Left cardiac atrium (tissue), 4 donors: ENCODE data around the gene LYPD1. TPM values are rescaled to one million over a fixed set of nuclear protein-coding genes. Genes with fewer than 3 reads are reported as not detected.

ENCODE experiments used
- ATAC-seq, 2 donors: fragments of 200-7000 bp; cut with Tn5 transposase; one replicate each; pipeline ENCODE4 v1.9.1; 2020; ENCODE audit warnings: mild to moderate bottlenecking in 2 of 2, moderate library complexity in 2 of 2
- DNase-seq: peaks from one replicate; pipeline ENCODE4 v3.0.0-alpha.2; 2020
- intact Hi-C, 2 donors: fragments of 100-400 bp; cut with DNase I; formaldehyde crosslinking; loops; one replicate each; pipeline versions ENCODE4 v1.14.1 to v1.15.1; 2022 to 2023
- total RNA-seq, 2 donors: library from RNA; stranded (reverse); fragmentation: NEBNext Ultra II Directional; extraction: Animal tissue kit (Norgen Biotek cat#: 25700); gene quantifications; one replicate each; pipeline ENCODE4 v1.2.1, GENCODE V29; 2021
- donor health status: DM: no; HTN: yes; CAD: no.
- donor health status: DM: no; HTN: yes; CAD: no; lungs with severe emphysema.
- donor health status: DM: yes; HTN: yes; CAD: no.
- donor health status: Dilated cardiomyopathy.

Gene LYPD1
- total RNA-seq, 2 donors from 2014 or later, result 0.34 to 0.35 TPM

DNA sequence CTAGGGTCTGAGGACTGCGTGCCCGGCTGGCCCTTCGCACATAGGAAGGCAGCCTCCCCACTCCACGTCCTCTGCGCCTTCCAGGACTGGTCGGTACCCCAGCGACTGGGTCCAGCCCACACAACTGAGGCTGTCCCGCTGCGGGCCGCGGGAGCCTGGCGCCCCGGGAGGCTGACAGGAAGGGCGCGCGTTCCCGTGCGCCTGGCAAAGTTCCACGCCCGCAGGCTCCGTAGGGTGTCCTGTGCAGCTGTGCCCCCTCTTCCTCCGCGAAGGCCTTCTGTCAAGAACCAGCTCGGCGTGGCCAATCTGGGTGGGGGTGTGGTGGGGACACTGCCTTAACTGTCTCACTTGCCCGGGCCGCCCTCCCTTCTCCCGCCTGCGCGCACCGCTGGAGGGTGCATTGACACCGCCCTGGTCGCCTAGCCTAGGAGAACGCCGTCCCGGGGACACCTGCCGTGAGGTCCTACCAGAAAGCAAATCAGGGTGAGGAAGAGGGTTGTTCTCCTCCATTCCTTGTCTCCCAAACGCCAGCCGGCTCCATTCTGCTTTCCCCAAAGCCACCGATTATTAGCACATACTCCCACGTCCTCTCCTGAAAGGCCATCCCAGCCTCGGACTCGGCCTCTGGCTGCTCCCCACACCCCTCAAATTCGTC is 618 bp upstream of the LYPD1 start:
- intact Hi-C loops, result no loop called here
- DNase-seq, result peak; percentile 29
- ATAC-seq, result peak; percentile 45 to 72

DNA sequence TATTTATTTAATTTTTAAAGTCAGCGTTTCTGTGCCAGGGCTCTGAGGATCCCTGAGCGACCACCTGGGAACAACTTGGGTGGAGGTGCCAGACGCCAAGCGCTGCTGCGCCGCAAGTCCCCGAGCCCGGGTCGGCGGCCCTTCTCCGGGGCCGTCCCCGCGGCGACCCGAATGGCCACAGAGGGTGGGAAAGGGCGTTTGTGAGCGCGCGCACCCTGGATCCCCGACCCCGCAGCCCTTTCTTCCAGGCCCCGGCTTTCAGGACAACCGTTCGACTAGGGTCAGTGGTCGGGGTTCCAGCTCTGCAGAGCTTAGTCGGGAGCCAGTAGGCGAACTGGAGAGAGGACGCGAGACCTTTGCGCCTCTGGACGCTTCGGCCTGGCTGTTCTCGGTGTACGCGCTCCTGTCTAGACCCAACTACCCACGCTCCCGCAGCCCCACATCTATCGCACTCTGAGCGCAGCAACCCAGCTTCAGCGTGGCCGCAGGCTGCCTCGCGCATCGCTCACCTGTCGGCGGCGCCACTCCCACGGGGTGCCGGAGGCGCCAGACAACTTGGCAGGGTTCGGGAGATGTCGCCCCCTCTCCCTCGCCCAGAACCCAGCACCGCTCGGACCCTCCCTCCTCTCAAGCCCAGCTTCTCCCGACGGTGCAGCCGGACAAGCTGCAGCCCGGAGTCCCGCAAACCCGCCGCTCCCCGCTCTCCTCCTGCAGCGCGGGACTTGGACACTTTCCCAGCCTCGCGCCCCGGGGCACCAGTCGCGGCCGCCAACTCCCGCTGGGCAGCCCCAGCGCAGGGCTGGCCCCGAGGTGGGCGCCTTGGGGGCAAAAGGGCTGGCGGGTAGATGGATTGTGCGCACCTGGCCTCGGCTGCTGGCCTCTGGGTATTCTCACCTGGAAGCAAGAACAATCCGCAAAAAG is 758 bp downstream of the LYPD1 start:
- intact Hi-C loops, result loop anchor here in 1 of 2 donors (10.0 kb wide), 1 partner anchor 506 kb away; no protein-coding TSS in a partner anchor
- ATAC-seq, result peak; percentile 25 to 30
- DNase-seq, result no peak

DNA sequence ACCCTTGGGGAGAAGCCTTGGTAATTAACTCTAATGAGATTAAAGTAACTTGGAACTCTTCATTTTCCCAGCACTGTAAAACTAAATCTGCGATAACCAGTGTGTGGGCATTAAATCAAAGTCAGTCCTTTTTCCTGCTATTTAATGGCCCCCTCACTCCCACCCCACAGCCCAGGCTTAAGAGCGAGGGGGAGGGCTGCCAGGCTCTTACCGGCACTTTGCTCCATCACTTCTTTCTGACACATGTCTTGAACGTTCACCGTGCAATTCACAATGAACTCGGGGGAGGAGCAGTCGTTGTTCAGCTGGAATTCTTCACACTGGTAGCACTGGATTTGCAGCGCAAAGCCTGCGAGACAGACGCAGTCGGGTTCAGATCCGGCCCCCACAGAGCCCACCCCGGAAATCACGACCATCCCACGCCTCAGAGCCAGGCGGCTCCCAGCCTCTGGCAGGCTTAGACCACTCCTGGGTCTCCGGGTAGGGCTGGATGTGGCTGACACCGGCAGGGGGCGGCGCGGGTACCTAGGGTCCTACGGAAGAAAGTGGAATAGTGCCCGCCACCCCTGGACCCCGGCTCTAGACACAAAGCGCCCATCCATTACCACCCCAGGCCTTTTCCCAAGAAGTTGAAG is 1.7 kb downstream of the LYPD1 start:
- ATAC-seq, result no peak
- no peak for DNase-seq
- intact Hi-C loops, result loop anchor here in 1 of 2 donors (10.0 kb wide), 1 partner anchor 506 kb away; no protein-coding TSS in a partner anchor

DNA sequence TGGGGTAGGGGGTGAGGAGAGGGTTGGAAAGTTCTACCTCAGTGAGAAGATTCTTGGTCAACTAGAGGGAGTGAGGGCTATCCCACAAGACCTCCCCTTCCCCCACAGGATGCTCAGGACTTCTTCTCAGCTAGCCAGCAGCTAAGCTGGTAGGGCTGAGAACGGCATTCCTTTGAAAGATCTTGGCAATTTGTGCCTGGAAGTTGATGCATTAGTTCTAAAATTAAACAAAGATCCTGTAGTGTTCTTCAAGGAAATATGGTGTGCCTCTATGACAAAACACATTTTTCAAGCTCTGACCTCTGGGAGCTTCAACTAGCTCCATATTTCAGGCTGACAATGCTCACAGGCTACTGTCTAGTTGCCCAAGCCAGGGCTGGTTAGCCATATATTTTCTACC is 2.3 kb downstream of the LYPD1 start:
- no peak for ATAC-seq
- intact Hi-C loops, result loop anchor here in 1 of 2 donors (10.0 kb wide), 1 partner anchor 507 kb away; no protein-coding TSS in a partner anchor

DNA sequence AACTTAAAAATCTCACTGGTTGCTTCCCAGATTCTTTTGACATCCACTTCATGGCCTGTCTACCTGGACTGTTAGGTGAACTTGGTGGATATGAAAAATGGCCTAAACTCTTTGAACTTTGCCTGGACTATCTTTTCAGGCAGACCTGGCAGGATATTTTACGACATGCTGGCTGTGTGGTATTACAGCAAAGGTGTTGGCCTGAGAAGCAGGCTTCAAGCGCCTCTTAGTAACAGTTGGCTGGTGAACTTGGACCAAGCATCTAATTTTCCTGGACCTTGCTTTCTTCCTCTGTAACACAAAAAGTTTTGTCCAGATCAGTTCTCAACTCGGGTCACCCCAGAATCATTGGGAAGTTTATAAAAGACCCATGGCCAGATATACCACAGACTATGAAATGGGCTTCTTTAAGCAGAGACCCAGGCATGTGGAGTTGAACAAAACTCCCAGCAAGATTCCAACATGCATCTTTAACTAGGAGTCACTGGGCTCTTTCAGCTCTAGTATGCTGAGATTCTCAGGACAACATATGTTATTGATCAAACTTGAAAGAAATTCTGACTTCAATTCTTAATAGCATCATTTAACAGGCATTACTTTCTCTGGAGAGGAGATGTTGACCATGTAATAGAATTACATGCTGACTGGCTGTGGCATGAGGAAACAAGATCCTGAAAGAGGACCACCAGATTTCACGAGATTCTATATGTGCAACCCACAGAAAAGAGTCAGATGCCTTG is 4.4 kb downstream of the LYPD1 start:
- DNase-seq (no peak), ATAC-seq (no peak)
- intact Hi-C loops, result loop anchor here in 1 of 2 donors (10.0 kb wide), 1 partner anchor 509 kb away; no protein-coding TSS in a partner anchor

More for the DNA sequence above, 2.3 kb downstream of the LYPD1 start:
- DNase-seq, result no peak

DNA sequence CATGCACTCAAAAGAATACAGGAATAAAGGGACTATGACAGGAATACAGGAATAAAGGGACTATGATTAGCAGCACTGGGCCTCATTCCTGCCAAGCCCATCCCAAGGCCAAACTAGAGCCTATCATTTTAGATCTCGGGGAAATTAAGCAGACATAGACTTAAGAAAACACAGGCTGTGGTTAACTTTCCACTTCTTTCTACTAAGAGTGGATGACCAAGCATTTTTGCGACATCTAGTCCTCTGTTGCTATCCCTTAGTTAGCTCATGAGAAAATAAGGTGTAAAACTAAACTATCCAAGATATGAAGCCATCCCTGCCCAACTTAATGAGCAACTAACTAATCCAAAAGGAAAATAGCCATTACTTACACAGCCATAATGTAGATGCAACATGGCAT is 5.9 kb downstream of the LYPD1 start:
- no peak for DNase-seq
- intact Hi-C loops, result loop anchor here in 1 of 2 donors (10.0 kb wide), 1 partner anchor 511 kb away; no protein-coding TSS in a partner anchor
- no peak for ATAC-seq

DNA sequence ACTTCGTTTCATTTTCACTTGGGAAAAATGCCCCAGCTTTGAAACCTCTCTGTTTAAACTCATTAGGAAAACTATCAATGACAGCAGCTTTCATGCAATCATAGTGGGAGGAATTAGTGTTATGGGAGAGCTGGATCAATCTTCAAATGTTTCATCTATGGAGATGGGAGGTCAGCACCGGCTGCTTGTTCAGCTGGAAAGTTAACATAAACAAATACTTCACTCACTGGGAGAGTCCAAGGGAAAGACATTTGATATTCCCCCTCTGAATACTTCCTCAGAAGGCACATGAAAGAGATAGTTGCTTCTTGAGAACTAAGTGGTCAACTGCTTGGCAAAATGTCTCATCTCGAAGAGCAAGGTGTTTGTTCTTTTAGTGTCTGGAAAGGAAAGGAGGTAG is 7.3 kb downstream of the LYPD1 start:
- no peak for DNase-seq
- intact Hi-C loops, result loop anchor here in 1 of 2 donors (10.0 kb wide), 1 partner anchor 512 kb away; no protein-coding TSS in a partner anchor
- no peak for ATAC-seq

DNA sequence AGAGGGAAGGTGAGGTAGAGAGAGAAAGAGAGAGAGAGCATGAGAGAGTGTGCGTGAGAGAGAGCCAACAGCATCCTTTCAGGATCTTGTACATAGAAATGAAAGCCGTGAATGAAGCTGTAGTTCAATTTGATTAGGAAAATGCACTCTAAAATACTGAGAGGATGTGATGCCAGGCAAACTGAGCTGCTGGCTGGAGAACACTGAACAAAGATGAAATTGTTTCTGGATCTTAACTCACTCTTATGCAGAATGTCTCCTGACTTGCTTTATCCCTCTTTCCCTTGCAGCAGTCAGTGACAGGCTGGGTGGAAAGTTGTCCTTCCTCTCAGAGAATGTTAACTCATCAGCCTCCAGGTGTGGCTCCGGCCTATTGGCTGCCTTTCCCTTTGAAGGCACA is 10.7 kb downstream of the LYPD1 start:
- DNase-seq, result no peak
- intact Hi-C loops, result no loop called here
- no peak for ATAC-seq

DNA sequence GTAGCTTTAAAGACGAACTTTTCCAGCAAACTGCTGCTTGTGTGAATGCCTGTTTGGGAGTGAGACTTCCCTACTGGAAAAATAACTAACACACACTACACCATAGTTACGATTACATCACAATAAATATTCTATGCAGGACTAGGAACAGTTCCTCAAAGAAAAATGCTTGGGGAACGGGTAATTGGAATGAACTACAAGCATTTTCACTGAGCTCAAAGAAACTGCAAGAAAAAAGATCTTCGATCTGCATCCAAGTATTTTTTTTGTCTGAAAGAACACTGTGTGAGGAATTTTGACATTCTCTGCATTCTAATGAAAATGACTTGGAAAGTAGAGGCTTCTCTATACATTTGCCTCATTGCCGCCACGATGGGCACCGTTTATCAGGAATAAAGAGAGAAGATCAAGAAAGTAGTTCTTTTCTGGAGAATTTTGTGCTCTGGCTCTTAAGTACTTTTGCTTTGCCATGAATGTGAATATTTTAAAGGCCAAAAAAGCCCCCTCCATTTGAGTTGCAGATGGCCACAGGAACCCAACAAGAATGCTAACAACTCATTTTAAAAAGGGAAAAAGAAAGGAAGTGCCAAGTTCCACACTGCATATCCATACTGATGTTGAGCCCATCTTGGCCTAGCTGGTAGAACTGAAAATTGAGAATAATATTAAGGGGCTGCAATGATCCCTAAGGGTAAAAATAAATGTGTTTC is 13.6 kb downstream of the LYPD1 start:
- DNase-seq (no peak), ATAC-seq (no peak)
- intact Hi-C loops, result no loop called here

DNA sequence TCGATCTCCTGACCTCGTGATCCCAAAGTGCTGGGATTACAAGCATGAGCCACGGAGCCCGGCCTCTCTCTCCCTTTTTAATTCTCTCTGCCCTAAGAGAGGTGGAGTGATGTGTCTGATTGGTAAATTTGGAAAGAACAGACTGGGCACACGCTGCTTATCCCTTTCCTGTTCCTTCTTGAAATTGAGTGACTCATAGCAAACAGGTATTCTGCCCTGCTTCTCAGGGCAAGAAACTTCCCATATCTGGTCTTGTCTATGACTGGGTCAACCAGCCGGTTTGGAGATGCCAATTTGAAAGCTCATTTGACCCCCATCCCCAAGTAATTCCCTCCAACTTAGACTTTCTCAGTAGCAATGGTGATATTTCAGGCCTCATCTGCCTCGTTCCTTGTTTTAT is 15.0 kb downstream of the LYPD1 start:
- DNase-seq (no peak), ATAC-seq (no peak)
- intact Hi-C loops, result no loop called here

DNA sequence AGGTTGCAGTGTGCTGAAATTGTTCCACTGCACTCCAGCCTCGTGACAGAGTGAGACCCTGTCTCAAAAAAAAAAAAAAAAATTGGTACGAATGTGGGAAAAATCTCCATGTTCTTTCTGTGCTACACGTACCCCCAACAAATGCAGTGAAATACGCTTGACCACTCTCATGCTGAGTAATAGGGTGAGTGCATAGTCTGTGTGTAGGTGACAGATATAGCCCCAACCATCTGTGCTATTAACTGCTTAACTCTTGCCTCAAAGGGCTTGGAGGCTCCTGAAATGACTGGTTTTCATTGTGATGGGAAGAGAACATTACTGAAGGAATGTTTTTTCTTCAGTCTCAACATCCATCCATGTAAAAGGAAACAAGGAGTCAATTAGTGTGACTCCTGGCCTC is 15.7 kb downstream of the LYPD1 start:
- DNase-seq, result no peak
- intact Hi-C loops, result no loop called here
- no peak for ATAC-seq

DNA sequence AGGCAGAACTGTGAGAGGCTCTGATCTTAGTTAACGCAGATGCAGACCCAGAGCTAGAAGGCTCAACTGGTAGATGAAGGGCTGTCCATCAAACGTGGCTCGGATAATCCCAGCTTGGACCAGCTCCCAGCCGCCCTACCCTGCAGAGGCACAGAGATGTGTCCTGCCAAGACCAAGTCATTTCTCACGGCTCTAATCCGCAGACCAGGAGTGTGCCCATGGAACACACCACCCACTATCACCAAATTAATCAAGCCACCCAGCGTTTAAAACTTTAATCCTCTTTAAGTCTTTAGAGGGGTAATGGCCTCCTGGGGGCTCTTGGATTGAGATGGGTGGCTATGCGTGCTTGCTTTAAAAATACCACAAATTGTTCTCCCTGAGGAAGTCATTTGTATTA is 17.5 kb downstream of the LYPD1 start:
- peak in 1 of 2 donors; percentile 77 for ATAC-seq
- no peak for DNase-seq
- intact Hi-C loops, result no loop called here

DNA sequence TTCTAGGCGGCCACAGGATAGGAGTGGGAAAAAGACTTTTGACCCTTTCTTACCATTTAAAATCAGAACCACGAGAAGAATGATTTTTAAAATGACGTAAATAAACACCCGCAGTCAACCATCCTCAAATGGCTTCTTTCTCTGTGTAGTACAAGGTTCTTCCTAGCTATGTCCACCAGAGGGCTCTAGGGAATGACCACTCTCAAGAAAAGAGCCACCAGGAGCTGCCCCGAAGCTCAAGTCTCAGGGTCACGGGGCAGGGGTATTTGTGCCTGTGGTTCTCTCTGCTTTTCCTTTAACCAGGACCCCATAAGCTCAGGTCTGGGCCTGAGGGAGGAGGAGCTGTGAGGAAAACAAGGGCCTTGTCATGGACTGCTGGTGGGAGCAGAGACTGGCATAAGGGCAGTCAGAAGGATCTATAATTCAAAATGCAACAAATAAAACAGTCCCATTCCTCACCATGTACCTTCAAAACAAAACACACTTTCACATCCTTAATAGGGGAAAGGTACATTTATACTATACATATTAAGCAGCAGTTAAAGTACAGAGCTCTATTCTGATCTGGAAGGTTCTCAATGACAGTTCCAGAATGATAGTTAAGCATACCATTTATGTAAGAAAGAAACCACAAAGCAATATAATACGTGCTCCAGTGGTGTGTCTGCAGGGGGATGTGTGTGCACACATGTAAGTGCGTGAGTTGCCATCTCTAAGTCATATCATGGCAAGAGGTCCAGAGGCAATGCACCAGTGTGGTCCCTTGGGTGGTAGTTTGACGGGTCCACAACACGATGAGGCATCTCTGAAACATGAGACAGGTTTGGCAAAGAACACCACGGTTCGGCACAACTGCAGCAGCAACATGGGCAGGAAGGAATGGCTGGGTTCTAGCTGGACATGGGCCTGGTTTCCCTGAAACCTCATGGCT is 18.6 kb downstream of the LYPD1 start:
- DNase-seq (no peak), ATAC-seq (peak in 1 of 2 donors; percentile 57)

DNA sequence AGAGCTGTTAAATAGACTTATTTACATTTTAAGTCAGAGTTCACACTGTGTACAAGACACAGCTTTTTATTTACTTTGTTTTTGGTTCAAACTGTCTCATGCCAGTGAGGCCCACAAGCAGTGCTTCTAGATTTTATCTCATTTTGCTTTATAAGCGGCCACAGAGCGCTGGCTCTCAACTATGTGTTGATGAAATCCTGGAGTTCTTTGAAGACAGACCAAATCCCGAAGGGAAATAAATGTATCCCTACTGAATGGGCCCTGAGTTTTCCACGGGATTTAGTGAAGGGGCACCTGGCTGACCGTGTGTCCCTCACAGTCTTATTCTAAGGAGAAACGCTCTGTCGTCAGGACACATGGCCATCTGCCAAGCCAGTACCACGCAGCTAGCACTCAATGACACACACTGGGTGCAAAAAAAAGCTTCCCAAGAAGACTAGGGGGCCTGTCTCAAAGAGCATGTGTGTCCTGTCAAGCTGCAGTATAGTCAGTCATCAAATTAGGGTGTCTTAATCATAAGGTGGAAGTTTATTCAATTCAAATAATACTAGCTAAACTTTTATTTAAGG is 23.4 kb downstream of the LYPD1 start:
- DNase-seq, result no peak
- intact Hi-C loops, result no loop called here
- ATAC-seq, result no peak

More for the DNA sequence above, 18.6 kb downstream of the LYPD1 start:
- intact Hi-C loops, result no loop called here

DNA sequence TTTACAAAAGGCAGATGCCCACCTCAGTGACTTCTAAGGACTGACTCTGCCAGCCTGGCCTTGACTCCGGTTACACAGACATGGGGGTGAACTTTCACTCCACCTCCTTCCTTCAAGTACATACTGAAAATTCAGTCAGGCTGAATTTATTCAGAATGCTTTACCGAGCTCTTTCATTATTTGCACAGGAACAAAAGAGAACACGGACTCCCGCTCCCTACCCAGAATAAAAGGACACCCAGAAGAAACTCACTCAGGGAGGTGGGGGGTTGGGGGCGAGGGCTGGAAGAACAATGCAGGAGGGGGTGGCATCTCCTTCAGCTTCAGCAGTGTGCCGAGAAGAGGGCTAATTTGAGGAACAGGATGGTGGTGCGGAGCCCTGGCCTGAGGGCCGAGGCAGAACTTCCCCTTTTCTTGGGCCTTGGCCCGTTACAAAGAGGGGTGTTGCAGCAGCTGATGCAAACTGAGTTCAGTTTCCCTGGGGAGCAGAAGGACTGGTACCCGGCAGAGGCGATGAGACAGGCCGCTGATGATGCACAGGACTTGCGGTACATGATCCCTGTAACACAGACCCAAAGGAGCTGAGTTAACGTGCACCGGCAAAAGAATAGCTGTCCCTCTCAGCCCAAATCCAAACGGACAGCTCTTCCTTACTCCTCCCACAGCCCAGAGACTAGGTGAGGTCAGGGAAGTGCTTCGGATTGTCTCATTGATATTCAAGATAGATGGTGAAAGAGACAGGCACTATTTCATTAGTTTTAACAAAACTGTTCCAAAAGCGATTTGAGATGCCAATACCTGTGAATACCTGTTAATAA is 24.1 kb downstream of the LYPD1 start:
- intact Hi-C loops, result no loop called here
- no peak for DNase-seq
- no peak for ATAC-seq

DNA sequence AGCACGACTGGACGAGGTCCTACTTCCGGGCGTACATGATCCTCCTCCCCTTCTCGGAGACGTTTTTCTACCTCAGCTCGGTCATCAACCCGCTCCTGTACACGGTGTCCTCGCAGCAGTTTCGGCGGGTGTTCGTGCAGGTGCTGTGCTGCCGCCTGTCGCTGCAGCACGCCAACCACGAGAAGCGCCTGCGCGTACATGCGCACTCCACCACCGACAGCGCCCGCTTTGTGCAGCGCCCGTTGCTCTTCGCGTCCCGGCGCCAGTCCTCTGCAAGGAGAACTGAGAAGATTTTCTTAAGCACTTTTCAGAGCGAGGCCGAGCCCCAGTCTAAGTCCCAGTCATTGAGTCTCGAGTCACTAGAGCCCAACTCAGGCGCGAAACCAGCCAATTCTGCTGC is 24.8 kb downstream of the LYPD1 start:
- intact Hi-C loops, result no loop called here
- ATAC-seq, result no peak
- DNase-seq, result no peak
